ENCODE measurements around the gene PDZD2.
"Not testable (repeated sequence)": the region's sequence is repeated elsewhere in the genome, so short reads cannot be mapped to it uniquely, and the experiment has no call there.

PDZD2 gene

GRCh38 chr5:31996909-31997308 is 358.0 kb downstream of the PDZD2 start:
- DNase-seq (ENCODE audit: extremely low read depth in 1 of 2, low read depth in 1 of 2): no peak

GRCh38 chr5:31999470-31999869 is 360.5 kb downstream of the PDZD2 start:
- no peak for DNase-seq (ENCODE audit: extremely low read depth in 1 of 2, low read depth in 1 of 2)

DNA sequence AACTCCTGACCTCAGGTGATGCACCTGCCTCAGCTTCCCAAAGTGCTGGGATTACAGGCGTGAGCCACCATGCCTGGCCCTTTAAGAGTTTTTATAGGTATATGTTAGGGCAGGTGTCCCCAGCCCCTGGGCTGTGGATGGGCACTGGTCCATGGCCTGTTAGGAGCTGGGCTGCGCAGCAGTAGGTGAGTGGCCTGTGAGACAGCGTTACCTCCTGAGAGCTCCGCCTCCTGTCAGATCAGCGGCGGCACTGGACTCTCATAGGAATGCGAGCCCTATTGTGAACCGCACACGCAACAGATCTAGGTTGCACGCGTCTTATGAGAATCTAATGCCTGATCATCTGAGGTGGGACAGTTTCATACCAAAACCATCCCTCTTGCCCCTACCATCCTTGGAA is 361.8 kb downstream of the PDZD2 start:
- no peak for DNase-seq (ENCODE audit: extremely low read depth in 1 of 2, low read depth in 1 of 2)

GRCh38 chr5:32001284-32001683 is 362.4 kb downstream of the PDZD2 start:
- DNase-seq (ENCODE audit: extremely low read depth in 1 of 2, low read depth in 1 of 2): no peak

- no peak for DNase-seq (ENCODE audit: extremely low read depth in 1 of 2, low read depth in 1 of 2)
Observed at GRCh38 chr5:32001707-32002106, 362.8 kb downstream of the PDZD2 start.

DNA sequence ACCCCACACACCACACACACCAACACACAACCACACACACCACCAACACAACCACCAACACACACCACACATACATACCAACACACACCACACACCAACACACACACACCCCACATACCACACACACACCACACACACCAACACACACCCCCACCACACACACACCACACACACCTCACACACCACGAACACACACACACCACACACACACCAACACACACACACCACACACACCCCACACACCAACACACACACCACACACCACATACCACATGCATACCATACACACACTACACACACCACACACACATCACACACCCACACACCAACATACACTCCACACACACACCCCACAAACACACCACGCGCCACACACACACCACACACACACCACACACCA is 363.8 kb downstream of the PDZD2 start:
- DNase-seq (ENCODE audit: extremely low read depth in 1 of 2, low read depth in 1 of 2): no peak

DNA sequence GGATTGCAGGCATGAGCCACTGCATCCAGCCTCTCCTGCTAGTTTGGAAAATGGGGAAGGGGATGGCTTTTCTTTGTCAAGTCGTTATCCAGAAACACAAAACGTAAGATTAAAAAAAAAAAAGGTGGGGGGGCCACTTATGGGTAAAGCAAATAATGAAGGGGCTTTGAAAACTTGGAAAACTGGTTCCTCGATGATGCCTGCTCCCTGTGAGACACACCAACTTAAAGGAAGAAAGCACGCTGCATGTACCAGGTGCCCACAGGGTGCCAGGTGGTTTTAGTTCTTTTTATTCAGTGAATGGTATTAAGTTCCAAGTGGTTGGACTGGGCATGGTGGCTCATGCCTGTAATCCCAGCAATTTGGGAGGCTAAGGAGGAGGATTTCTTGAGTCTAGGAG is 365.1 kb downstream of the PDZD2 start:
- DNase-seq (ENCODE audit: extremely low read depth in 1 of 2, low read depth in 1 of 2): no peak

GRCh38 chr5:32004404-32004803 is 365.5 kb downstream of the PDZD2 start:
- no peak for DNase-seq (ENCODE audit: extremely low read depth in 1 of 2, low read depth in 1 of 2)

- no peak for DNase-seq (ENCODE audit: extremely low read depth in 1 of 2, low read depth in 1 of 2)
Observed at GRCh38 chr5:32008746-32009145, 369.8 kb downstream of the PDZD2 start.

GRCh38 chr5:32013658-32014057 is 374.7 kb downstream of the PDZD2 start:
- DNase-seq (ENCODE audit: extremely low read depth in 1 of 2, low read depth in 1 of 2): no peak

DNA sequence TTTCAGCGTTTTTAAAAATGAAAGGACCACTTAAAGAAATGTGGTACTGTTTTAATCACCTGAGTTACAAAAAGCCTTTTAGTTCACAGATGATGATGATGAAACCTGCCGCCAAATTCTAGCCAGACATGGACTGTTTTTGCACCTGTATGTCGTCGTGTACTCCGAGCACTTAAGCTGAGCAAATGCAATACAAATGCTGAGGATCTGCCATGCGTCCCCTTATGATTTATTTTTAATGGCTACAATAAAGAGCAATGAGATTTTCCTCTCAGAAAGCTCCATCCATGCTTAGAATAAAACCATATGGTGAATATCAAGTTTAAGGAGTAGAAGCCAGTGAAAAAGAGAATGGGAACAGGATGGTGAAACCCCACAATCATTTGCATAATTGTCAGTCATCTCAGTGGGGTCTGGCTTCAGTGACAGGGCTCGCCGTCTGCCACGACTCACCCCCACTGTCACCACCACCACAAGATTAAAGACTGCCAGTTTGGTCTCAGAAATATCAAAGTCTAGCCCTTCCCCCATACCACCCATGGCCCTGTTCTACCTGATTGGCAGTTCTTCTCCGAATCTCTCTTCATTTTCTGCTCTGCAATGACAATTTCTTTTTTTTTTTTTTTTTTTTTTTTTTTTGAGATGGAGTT is 375.3 kb downstream of the PDZD2 start:
- DNase-seq (ENCODE audit: extremely low read depth in 1 of 2, low read depth in 1 of 2): no peak

- not testable (repeated sequence) for DNase-seq (ENCODE audit: extremely low read depth in 1 of 2, low read depth in 1 of 2)
Observed at GRCh38 chr5:32015262-32015661, 376.3 kb downstream of the PDZD2 start.

DNA sequence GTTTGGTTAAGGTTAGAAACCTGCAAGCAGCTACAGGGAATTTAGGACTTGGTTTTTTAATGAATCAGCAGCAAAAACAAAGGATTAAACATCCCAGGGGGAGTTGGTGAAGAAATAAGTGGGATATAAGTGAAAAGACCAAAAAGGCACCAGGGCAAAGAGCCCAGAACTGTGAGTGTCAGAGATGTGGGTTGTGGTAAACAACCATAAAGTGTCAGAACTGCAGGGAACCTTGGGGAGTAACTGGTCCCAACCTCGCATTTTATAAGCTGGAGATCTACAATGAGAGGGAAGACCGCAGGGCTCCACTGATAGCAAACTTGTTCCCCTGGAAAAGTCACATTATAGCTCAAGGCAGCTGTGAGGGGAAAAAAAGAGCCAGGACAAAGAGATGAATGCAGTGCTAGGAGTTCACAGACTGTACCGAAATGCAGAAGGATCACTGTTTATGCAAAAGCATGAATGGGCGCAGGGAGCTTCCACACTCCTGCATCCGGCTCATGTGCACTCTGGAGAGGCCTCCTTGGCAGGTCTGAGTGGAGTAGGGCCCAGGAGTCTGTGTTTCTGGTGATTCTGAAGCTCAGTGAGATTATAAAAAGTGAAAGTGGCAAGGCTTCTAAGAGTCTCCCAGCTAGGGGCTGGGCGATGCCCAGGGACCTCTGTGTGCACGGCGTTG is 378.9 kb downstream of the PDZD2 start:
- DNase-seq (ENCODE audit: extremely low read depth in 1 of 2, low read depth in 1 of 2): no peak

- DNase-seq (ENCODE audit: extremely low read depth in 1 of 2, low read depth in 1 of 2): no peak
Observed at GRCh38 chr5:32018476-32019436, 379.8 kb downstream of the PDZD2 start.

- no peak for DNase-seq (ENCODE audit: extremely low read depth in 1 of 2, low read depth in 1 of 2)
Observed at GRCh38 chr5:32020271-32020670, 381.3 kb downstream of the PDZD2 start.

DNA sequence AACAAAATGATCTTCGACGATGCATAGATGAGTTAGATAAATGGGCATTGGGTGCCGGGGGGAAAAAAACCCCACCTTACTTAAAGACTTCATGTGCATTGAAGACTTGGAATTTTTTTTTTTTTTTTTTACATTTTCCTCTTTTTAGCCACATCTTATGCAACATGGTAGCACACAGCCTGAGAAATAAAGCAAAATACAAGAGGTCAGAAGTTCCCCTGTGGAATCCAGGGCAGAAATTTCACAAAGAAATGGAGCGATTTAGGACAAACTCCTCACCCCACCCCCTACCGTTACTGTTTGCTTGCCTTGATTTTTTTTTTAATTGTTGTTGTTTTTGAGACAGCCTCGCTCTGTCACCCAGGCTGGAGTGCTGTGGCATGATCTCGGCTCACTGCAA is 382.0 kb downstream of the PDZD2 start:
- DNase-seq (ENCODE audit: extremely low read depth in 1 of 2, low read depth in 1 of 2): no peak

GRCh38 chr5:32021771-32022170 is 382.8 kb downstream of the PDZD2 start:
- DNase-seq (ENCODE audit: extremely low read depth in 1 of 2, low read depth in 1 of 2): no peak

- no peak for DNase-seq (ENCODE audit: extremely low read depth in 1 of 2, low read depth in 1 of 2)
Observed at GRCh38 chr5:32022638-32023037, 383.7 kb downstream of the PDZD2 start.

DNA sequence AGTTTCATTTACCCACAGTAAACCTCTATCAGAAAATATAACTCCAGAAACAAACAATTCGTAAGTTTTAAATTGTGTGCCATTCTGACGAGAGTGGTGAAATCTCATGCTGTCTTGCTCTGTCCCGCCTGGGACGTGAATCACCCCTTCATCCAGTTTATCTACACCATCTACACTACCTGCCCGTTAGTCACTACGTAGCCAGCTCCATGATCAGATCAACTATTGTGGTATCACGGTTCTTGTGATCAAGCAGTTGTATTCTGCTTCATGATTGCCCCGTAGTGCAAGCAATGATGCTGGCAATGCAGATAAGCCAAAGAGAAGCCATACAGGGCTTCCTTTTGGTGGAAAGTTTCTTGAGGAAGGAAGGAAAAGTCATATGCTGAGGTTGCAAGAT is 384.9 kb downstream of the PDZD2 start:
- DNase-seq (ENCODE audit: extremely low read depth in 1 of 2, low read depth in 1 of 2): no peak

DNA sequence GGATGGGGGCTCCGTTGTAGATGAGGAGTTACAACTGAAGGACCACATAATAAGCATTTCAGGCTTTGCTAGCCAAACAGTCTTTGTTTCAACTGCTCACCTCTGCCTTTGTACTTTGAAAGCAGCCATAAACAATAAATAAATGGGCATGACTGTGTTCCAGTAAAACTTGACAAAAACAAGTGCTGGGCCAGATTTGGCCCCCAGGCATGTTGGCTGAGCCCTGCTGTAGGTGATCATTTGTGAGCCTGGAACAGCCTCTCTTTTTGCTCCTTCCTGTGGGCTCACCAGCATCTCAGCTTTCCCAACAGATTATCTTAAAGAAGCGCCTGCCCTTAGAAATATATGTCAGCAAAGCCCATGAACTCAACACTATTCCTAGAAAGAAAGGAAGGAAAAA is 385.8 kb downstream of the PDZD2 start:
- DNase-seq (ENCODE audit: extremely low read depth in 1 of 2, low read depth in 1 of 2): no peak

GRCh38 chr5:32027093-32027716 is 388.3 kb downstream of the PDZD2 start:
- DNase-seq (ENCODE audit: extremely low read depth in 1 of 2, low read depth in 1 of 2): no peak

Measured in stimulated activated CD8-positive, alpha-beta memory T cell treated with anti-CD3 and anti-CD28 coated beads, Interleukin-7, amount 100 ng/mL, for 48 hours (primary cell).